ENCODE measurements around the gene DVL2.

DNA sequence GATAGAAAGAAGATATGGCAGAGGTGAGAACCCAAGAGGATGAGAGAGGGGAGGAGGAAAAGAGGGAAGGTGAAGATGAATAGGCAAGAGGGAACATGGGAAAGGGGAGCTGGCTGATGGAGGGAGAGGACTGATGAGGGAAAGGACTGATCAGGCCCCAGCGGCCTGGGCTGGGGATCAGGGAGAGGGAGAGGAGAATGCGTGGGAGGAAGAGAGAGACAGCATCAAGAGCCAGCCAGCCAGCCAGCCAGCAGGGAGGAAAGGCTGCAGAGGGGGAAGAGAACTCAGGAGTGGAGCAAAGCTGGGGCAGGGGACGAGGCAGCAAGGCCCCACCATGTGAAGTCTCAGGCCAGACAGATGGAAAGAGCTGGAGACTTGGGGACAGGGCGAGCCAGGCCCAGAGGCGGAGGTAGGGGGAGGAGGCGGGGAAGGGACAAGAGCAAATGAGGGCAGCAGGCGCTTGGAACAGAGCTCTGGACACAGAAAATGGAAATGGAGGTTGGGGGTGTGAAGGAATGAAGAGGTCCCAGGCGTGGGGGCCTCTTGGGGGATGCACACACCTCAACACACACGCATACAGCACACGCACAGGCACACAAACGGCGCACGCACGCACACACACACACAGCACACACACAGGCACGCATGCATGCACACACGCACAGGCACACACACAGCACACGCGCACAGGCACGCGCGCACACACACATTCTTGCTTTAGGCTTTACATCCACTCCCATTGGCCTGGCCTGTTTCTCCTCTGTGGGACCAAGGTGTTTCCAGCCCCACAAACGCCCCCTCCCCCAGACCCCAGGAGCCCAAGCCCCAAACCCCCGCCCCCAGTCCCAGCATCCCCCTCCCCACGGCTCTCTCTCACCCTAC, 27.0 kb downstream of the DVL2 start:
- TF ChIP-seq POLR2AphosphoS5 (IDR thresholded peaks at IDR 0.05) (no peak), POLR2A (IDR thresholded peaks at IDR 0.05; ENCODE audit: low read depth) (no peak)
